SK-N-SH (cell line): ENCODE data around the gene C1orf159. TPM values are rescaled to one million over a fixed set of nuclear protein-coding genes. Genes with fewer than 3 reads are reported as not detected.

Source experiments
- CTCF ChIA-PET: fragments of 300-600, 350-600 bp; formaldehyde crosslinking; extraction: SDS; loops from one replicate; lab custom pipeline; 2021; lab: Yijun Ruan, JAX
- POLR2A ChIA-PET: fragments of 350-600 bp; sonication (Branson Sonifier 250); formaldehyde crosslinking; extraction: SDS; loops from one replicate; lab custom pipeline; 2020; ENCODE audit warnings: antibody characterized with exemption, inconsistent platforms; lab: Yijun Ruan, JAX
- DNase-seq: peaks from one replicate; pipeline ENCODE4 v3.0.0; 2012
- H2AFZ ChIP-seq: fragments of 200-600 bp; sonication (generic); 2 replicates; pipeline ENCODE4 v1.8.1; 2016; ENCODE audit warnings: antibody characterized with exemption, mild to moderate bottlenecking, low read depth
- H3F3A ChIP-seq: fragments of 200-600 bp; sonication (generic); replicated peaks from 2 replicates; pipeline ENCODE3; 2016; ENCODE audit warnings: antibody characterized with exemption, mild to moderate bottlenecking; ENCODE audit not compliant: insufficient read depth
- H3K27ac ChIP-seq, 2 experiments: fragments of 200-500 bp in 1 of 2; fragments of 200-600 bp in 1 of 2; sonication (Bioruptor generic) in 1 of 2; sonication (generic), shearing (Covaris generic) in 1 of 2; 2 replicates each; pipeline versions ENCODE4 v1.5.1 to v1.6.1; 2014 to 2016; ENCODE audit warnings: low read depth in 2 of 2, inconsistent platforms in 1 of 2, low read length in 1 of 2, mild to moderate bottlenecking in 1 of 2, mixed read lengths in 1 of 2
- H3K27me3 ChIP-seq: fragments of 200-600 bp; sonication (generic), shearing (Covaris generic); 2 replicates; pipeline ENCODE4 v1.6.1; 2016; ENCODE audit warnings: mixed run types; ENCODE audit not compliant: insufficient read depth
- H3K36me3 ChIP-seq, 2 experiments: fragments of 200-500 bp in 1 of 2; fragments of 200-600 bp in 1 of 2; sonication (Bioruptor generic) in 1 of 2; sonication (generic) in 1 of 2; replicated peaks in 1 of 2; 2 replicates each; pipeline versions ENCODE3 to v1.5.1; 2014 to 2016; ENCODE audit warnings: low read length in 1 of 2, mild to moderate bottlenecking in 1 of 2; ENCODE audit not compliant: insufficient read depth in 2 of 2, control insufficient read depth in 1 of 2
- H3K4me1 ChIP-seq, 2 experiments: fragments of 200-500 bp in 1 of 2; fragments of 200-600 bp in 1 of 2; sonication (Bioruptor generic) in 1 of 2; sonication (generic), shearing (Covaris generic) in 1 of 2; 2 replicates each; pipeline versions ENCODE4 v1.5.1 to v1.6.1; 2014 to 2016; ENCODE audit warnings: low read depth in 1 of 2, low read length in 1 of 2, mixed run types in 1 of 2; ENCODE audit not compliant: insufficient read depth in 2 of 2, control insufficient read depth in 1 of 2
- H3K4me2 ChIP-seq: fragments of 200-600 bp; sonication (generic), shearing (Covaris generic); 2 replicates; pipeline ENCODE4 v1.6.1; 2017; ENCODE audit warnings: mixed run types
- H3K4me3 ChIP-seq, 2 experiments: fragments of 200-500 bp in 1 of 2; fragments of 200-600 bp in 1 of 2; sonication (Bioruptor generic) in 1 of 2; sonication (generic), shearing (Covaris generic) in 1 of 2; 2 replicates each; pipeline versions ENCODE4 v1.5.1 to v1.8.1; 2014 to 2016; ENCODE audit warnings: low read depth in 2 of 2, inconsistent platforms in 1 of 2, low read length in 1 of 2, mild to moderate bottlenecking in 1 of 2, mixed read lengths in 1 of 2, moderate library complexity in 1 of 2
- H3K79me2 ChIP-seq: fragments of 200-600 bp; sonication (generic); 2 replicates; pipeline ENCODE4 v1.8.1; 2017; ENCODE audit warnings: mild to moderate bottlenecking; ENCODE audit not compliant: insufficient read depth
- H3K9ac ChIP-seq: fragments of 200-600 bp; sonication (generic); 2 replicates; pipeline ENCODE4 v1.6.1; 2017; ENCODE audit warnings: mixed run types
- H3K9me2 ChIP-seq: fragments of 200-600 bp; sonication (generic); 2 replicates; pipeline ENCODE4 v1.6.1; 2017; ENCODE audit warnings: mixed run types
- H3K9me3 ChIP-seq: fragments of 200-600 bp; sonication (generic); 2 replicates; pipeline ENCODE4 v1.6.1; 2017; ENCODE audit warnings: mixed run types, mild to moderate bottlenecking, moderate library complexity
- H4K20me1 ChIP-seq: fragments of 200-600 bp; sonication (generic); 2 replicates; pipeline ENCODE4 v1.6.1; 2017; ENCODE audit warnings: mild to moderate bottlenecking, mixed run types; ENCODE audit not compliant: insufficient read depth
- CHD2 ChIP-seq: fragments of 150-350 bp; IDR thresholded peaks from 2 replicates; pipeline ENCODE4 v1.6.1; 2018; ENCODE audit warnings: low read length; ENCODE audit not compliant: partially characterized antibody
- CTCF ChIP-seq: fragments of 200-600 bp; sonication (generic); IDR thresholded peaks from 2 replicates; pipeline ENCODE4 v1.6.1; 2017; ENCODE audit warnings: antibody characterized with exemption, mild to moderate bottlenecking, moderate library complexity
- EZH2phosphoT487 ChIP-seq: fragments of 200-600 bp; sonication (generic); IDR thresholded peaks from 2 replicates; pipeline ENCODE4 v1.6.1; 2017; ENCODE audit warnings: low read depth, mixed run types, mild to moderate bottlenecking, antibody characterized with exemption, moderate library complexity, borderline replicate concordance
- FOSL2 ChIP-seq: IDR thresholded peaks from 2 replicates; pipeline ENCODE4 v1.4.0; 2012; ENCODE audit warnings: low read depth, mild to moderate bottlenecking, moderate library complexity, borderline replicate concordance
- FOXJ3 ChIP-seq: sonication (generic); formaldehyde crosslinking; IDR thresholded peaks from 2 replicates; pipeline ENCODE4 v1.5.1; 2020; ENCODE audit warnings: mild to moderate bottlenecking, missing genetic modification reagents
- GATA2 ChIP-seq: sonication (generic); formaldehyde crosslinking; IDR thresholded peaks from 2 replicates; pipeline ENCODE4 v1.5.0; 2020; ENCODE audit warnings: mild to moderate bottlenecking, missing genetic modification reagents
- IRF3 ChIP-seq: fragments of 150-350 bp; IDR thresholded peaks from 2 replicates; pipeline ENCODE4 v1.6.1; 2016; ENCODE audit warnings: mild to moderate bottlenecking, low read depth, low read length
- MEF2A ChIP-seq: IDR thresholded peaks from 2 replicates; pipeline ENCODE4 v1.4.0; 2012; ENCODE audit warnings: low read depth, borderline replicate concordance
- PBX3 ChIP-seq: IDR thresholded peaks from 2 replicates; pipeline ENCODE4; 2012
- REST ChIP-seq: IDR thresholded peaks from 2 replicates; pipeline ENCODE4 v1.6.1; 2012; ENCODE audit warnings: mild to moderate bottlenecking, low read depth, low read length, moderate library complexity
- RFX5 ChIP-seq: IDR thresholded peaks from 2 replicates; pipeline ENCODE4 v1.6.1; 2012; ENCODE audit warnings: mild to moderate bottlenecking, improper control_type of control experiment, low read length
- TEAD4 ChIP-seq: IDR thresholded peaks from 2 replicates; pipeline ENCODE4 v1.4.0; 2012; ENCODE audit warnings: mild to moderate bottlenecking, borderline replicate concordance; ENCODE audit not compliant: insufficient read depth
- USF2 ChIP-seq: fragments of 150-350 bp; IDR thresholded peaks from 2 replicates; pipeline ENCODE4 v1.6.1; 2017; ENCODE audit warnings: antibody characterized with exemption, low read length, low read depth, borderline replicate concordance
- whole genome bisulfite sequencing: methylation state at CpG from one replicate; pipeline ENCODE4 v1.1.6; 2017; ENCODE audit warnings: low lambda C conversion rate; 5-methylcytosine and 5-hydroxymethylcytosine counted together
- polyA plus RNA-seq, 3 experiments: library from polyadenylated mRNA; depleted of rRNA; stranded (reverse); fragments of >200 nt; gene quantifications; 2 replicates each; pipeline ENCODE4 v1.2.3, GENCODE V29; 2012

Gene C1orf159
- polyA plus RNA-seq, 1 of the 3 experiments (the other 2 are of a cell fraction): 10.2 TPM

GRCh38 chr1:1067284-1067859 lies 48.5 kb downstream of the C1orf159 start:
- Histone ChIP-seq H3K4me1 (peaks cover 0 to 7% of the 10 kb centered on the region in 2 experiments; a peak in 1 of 4 replicates), H3F3A (peaks cover 9% of the 10 kb centered on the region), H3K27me3 (0 out of 2 replicates have a peak, but pooled peaks cover 9% of the 10 kb centered on the region), H3K79me2 (no peaks in the 10 kb centered on the region), H4K20me1 (peaks cover 6% of the 10 kb centered on the region; the same call in 1 of the 2 replicates), H2AFZ (no peak overlapping the region), H3K36me3 (no peaks in the 10 kb centered on the region), H3K27ac (no peak overlapping the region), H3K9ac (no peak overlapping the region), H3K4me2 (no peak overlapping the region), H3K9me3 (no peaks in the 10 kb centered on the region), H3K4me3 (no peak overlapping the region), H3K9me2 (no peaks in the 10 kb centered on the region)
- no CpG with 5 or more reads among the region's 54 CpGs for WGBS
- POLR2A ChIA-PET: no interaction called here
- no peak for TF ChIP-seq CHD2
- no peak for TF ChIP-seq FOSL2
- no peak for TF ChIP-seq CTCF
- no peak for TF ChIP-seq FOXJ3 (CRISPR knock-in tag)
- TF ChIP-seq RFX5: no peak
- no peak for TF ChIP-seq PBX3
- no peak for TF ChIP-seq GATA2 (CRISPR knock-in tag)
- TF ChIP-seq REST: no peak
- no peak for TF ChIP-seq TEAD4
- no peak for TF ChIP-seq IRF3
- TF ChIP-seq MEF2A: no peak
- no peak for TF ChIP-seq EZH2phosphoT487
- no peak for TF ChIP-seq USF2
- CTCF ChIA-PET: interaction anchor here (1.2 to 15.4 kb wide), 4 partner anchors 9 to 84 kb away, joined by 3 to 216 read pairs (median 24); partner anchors contain the start of gene PERM1
- DNase-seq: no peak
